GM19239 (cell line): Measurements from ENCODE around the gene PTPRR.

Source experiments
- DNase-seq: peaks from one replicate; pipeline ENCODE4 v3.0.0; 2011; ENCODE audit warnings: low spot score; ENCODE audit not compliant: insufficient read length
- FAIRE-seq: peaks from 2 replicates; lab custom pipeline; 2011; peaks lifted over from hg19 to GRCh38; lab: Jason Lieb, UNC

PTPRR gene

DNA sequence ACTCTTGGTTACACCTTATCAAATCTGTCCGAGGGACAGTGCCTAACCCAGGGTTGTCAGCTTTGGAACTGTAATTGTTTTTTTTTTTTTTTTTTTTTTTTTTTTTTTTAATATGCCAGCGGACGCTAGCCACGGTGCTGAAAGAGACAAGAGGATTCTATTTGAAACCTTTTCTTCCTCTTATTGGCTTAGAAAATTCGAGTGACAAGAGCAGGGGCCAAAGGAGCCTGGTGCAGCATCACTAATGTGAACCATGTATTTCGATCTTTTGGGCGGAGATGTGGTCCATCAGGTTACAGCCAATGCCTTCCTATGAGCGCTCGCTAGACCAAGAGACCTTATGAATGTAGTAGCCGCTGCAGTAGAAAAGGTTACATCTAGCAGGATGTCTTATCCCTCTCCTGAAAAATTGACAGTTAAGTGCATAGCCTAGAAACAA, 922 bp downstream of the PTPRR start:
- DNase-seq (no peak), FAIRE-seq (no peak)

- FAIRE-seq = no peak
Observed at GRCh38 chr12:70919176-70919575, 1.4 kb downstream of the PTPRR start.

GRCh38 chr12:70918321-70918720, 2.2 kb downstream of the PTPRR start:
- FAIRE-seq (no peak), DNase-seq (no peak)

More at GRCh38 chr12:70919176-70919575, 1.4 kb downstream of the PTPRR start:
- DNase-seq = no peak

DNA sequence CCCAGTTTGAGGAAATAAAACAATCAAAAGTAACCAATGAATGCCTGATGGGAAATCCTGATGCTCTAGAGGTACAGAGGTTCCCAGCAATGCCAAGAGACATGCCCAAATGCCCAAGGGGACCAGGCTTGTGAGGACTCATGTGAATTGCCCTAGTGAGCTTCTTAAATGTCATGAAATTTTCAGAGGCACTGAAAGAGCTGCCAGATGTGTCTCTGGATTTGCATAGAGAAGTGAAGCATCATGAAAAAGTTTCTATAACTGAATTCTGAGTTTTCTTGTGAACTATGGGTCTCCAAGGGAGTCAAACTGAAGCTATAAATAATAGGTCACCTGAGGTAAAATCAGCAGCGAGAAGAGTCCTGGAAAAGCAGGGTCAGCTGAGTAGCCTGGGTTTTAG, 9.9 kb downstream of the PTPRR start:
- DNase-seq (no peak), FAIRE-seq (no peak)

GRCh38 chr12:70908978-70909377, 11.6 kb downstream of the PTPRR start:
- FAIRE-seq (no peak), DNase-seq (no peak)

GRCh38 chr12:70907412-70907811, 13.1 kb downstream of the PTPRR start:
- no peak for FAIRE-seq
- no peak for DNase-seq

- DNase-seq (no peak), FAIRE-seq (no peak)
Observed at GRCh38 chr12:70895956-70896355, 24.6 kb downstream of the PTPRR start.

GRCh38 chr12:70892593-70892992, 27.9 kb downstream of the PTPRR start:
- FAIRE-seq (no peak), DNase-seq (no peak)

- no peak for DNase-seq
- FAIRE-seq = no peak
Observed at GRCh38 chr12:70890895-70891832, 29.4 kb downstream of the PTPRR start.

DNA sequence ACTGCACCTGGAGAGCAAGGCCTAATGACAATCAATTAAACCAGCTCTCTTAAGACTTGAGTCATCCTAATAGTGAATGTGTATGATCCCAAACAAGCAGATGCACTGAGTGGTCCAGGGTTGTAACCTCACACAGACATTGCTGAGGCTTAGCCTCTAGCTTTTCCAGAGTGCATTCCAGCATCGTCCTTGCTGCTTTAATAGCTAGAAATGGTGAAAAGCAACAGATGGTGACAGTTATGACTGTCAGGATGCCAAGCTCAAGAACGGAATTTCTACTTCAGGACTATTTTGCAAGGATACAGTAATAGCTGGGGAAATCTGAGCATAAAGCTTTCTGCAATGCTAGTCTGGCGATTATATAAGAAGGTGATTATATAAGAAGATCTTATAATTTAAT, 34.6 kb downstream of the PTPRR start:
- no peak for DNase-seq
- no peak for FAIRE-seq

GRCh38 chr12:70883855-70884254, 36.7 kb downstream of the PTPRR start:
- DNase-seq = no peak
- no peak for FAIRE-seq

- DNase-seq (no peak), FAIRE-seq (no peak)
Observed at GRCh38 chr12:70880744-70881143, 39.8 kb downstream of the PTPRR start.

- no peak for DNase-seq
- FAIRE-seq = no peak
Observed at GRCh38 chr12:70876952-70877351, 43.6 kb downstream of the PTPRR start.

- no peak for FAIRE-seq
- DNase-seq = no peak
Observed at GRCh38 chr12:70875628-70876027, 44.9 kb downstream of the PTPRR start.

- no peak for FAIRE-seq
Observed at GRCh38 chr12:70854881-70855568, 65.5 kb downstream of the PTPRR start.

GRCh38 chr12:70854138-70854537, 66.4 kb downstream of the PTPRR start:
- FAIRE-seq (no peak), DNase-seq (no peak)

More at GRCh38 chr12:70854881-70855568, 65.5 kb downstream of the PTPRR start:
- DNase-seq = no peak

DNA sequence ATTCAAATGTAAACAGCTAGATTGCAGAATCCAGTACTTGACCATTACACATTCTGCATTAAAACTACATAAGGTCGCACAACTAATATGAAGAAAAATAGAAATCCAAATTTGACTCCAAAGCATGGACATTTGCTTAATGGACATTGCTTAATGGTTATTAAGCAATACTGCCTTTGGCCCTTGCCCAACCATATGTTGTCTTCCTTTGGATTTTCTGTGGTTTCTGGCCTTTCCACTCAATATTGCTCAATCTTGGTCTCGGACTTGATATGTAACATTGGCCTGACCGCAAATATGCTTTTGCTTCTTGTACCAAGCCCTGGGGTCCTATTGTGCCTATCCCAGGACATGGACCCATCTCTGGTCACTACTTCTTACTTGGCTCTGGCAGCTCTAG, 67.2 kb downstream of the PTPRR start:
- no peak for DNase-seq
- FAIRE-seq = no peak

DNA sequence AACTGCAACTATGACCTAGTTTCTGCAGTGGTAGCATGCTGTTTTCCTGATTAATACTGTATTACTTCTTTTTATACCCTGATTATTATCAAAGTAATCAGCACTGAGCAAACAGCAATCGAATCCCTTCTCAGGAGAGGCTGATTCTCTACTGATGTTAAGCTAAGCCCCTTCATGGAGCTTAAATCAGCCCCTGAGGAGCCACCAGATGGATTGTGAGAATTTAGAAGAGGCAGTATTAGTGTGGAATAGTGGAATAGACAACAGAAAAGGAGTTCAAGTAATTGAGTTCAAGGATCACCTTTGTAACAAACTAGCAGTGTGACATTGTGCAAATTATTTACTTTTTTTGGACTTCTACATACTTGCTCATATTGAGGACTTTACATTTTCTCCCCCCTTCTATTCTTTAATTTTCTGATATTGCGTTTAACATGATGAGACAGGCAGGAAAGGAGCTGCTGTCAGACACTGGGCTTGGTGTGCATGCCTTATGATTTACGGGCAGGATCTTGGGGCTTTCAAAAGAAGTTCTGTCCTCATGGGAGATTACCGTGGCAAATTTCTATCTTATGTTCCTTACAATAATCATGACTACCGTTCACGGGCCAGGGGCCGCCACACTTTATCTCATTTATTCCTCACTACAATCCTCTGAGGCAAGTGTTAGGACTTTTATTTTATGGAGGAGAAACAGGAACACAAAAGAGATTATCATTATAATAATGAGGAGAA, 68.0 kb downstream of the PTPRR start:
- no peak for FAIRE-seq
- DNase-seq = no peak

GRCh38 chr12:70849265-70849960, 71.1 kb downstream of the PTPRR start:
- DNase-seq = no peak
- no peak for FAIRE-seq

GRCh38 chr12:70847871-70848270, 72.7 kb downstream of the PTPRR start:
- no peak for DNase-seq
- no peak for FAIRE-seq
